GM18519 (cell line): ENCODE measurements around the gene MEAK7.

ENCODE experiments used
- ATAC-seq: cut with Tn5 transposase; IDR thresholded peaks from one replicate; pipeline ENCODE4 v1.9.1; 2021; ENCODE audit warnings: mild to moderate bottlenecking, moderate library complexity; ENCODE audit not compliant: unreplicated experiment, low FRiP score

MEAK7 gene

DNA sequence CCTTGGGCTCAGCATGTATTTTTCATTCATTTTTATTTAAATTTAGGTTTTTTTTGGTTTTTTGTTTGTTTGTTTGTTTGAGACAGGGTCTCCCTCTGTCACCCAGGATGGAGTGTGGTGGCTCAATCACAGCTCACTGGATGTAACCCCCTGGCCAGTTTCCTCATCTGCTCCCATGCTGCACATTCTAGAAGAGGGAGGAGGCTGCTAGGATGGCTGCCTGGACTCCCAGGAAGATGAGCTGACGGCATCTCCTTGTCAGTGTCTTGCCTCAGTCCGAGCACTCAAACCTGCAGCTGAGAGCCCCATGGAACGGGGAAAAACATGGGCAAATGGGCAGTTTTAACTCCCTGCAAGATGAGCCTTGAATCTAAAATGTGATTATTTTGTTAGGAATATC is 7.5 kb downstream of the MEAK7 start:
- no peak for ATAC-seq

- ATAC-seq, result no peak
Observed at GRCh38 chr16:84495506-84495905, 9.0 kb downstream of the MEAK7 start.

DNA sequence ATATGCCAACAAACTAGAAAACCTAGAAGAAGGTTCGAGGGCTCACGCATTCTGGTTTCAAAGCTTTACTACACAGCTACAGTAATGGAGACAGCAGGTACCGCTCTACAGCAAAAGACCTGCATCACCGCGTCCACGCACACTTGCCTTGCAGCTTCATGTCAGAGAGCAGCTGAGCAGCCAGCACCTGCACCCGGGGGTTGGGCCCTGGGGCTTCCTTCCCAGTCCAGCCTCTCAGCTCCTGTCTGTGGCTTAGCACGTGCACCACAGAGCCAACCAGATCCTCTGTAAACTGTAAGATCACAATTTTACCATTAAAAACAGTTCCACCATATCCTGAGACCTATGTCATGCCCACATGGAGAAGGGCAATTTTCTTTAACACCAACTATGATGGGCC is 15.3 kb downstream of the MEAK7 start:
- ATAC-seq, result no peak

DNA sequence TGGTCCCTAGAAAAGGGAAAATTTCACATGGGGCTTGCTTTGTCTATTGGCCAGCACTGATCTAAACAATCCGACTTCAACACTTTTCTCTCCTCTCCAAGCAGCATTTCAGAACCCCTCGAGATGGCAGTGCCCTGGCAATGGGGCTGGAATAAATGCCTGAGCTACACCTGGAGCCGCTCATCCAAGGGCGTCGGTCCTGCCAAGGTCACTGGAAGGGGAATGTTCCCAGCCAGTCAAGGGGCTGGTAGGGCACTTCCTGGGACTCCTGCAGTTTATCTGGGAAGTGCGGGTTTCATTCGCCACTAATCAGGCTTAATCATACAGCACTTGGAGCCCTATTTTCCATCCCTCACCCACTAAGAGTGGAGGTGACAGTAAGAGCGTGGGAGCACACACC is 17.1 kb downstream of the MEAK7 start:
- no peak for ATAC-seq

DNA sequence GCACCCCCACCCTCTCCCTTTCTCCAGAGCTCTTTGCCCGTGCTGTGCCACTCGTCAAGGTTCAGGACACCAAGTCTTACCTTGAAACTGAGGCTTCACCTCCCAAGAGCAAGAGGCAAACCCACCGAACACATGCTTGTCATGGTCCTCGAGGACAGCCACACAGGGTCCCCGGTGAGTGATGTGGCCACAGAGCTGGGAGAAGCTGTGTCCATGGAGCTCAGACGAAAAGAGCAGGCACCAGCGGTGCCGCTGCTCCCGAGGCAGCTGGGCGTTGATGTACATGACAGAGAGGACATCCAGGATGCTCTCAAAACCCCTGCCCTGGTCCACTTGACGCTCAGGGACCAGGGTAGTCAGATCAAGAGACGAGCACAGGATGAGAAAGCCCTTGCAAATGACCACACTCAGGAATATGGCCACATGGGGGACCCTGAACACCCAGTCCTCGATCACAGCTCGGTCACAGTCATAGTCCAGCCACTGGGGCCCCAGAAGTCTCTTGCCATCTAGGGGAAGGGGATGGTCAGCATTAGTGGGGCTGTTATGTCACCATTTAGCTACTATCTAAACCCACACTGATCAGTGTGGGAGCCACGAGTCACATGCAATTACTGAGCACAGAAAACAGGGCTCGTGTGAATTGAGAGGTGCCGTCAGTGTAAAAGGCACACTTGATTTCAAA is 17.8 kb downstream of the MEAK7 start:
- ATAC-seq, result no peak

GRCh38 chr16:84486126-84486525 is 18.3 kb downstream of the MEAK7 start:
- no peak for ATAC-seq

DNA sequence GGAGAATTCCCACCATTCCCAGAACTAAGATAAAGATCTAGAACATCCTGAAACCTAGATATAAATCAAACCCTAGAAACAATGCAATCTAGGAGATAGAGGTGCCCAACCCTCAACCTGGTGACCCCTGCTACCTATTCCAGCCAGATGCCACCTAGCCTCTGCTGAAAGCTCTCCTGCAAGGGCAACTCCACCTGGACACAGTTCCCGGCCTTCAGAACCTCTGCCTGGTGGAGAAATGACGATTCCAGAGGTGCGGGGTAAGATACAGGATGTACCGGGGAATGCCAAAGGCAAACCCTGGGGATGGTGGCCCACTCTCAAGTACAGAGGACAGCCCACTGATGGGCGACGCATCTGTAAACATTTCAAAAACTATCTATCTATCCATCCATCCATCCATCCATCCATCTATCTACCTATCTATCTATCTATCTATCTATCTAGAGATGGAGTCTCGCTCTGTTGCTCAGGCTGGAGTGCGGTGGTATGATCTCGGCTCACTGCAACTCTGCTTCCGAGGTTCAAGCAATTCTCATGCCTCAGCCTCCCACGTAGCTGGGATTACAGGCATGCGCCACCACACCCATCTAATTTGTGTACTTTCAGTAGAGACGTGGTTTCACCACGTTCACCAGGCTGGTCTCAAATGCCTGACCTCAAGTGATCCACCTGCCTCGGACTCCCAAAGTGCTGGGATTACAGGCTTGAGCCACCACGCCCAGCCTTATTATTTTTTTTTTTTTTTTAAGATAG is 19.0 kb downstream of the MEAK7 start:
- ATAC-seq, result no peak

- no peak for ATAC-seq
Observed at GRCh38 chr16:84484579-84485254, 19.7 kb downstream of the MEAK7 start.

DNA sequence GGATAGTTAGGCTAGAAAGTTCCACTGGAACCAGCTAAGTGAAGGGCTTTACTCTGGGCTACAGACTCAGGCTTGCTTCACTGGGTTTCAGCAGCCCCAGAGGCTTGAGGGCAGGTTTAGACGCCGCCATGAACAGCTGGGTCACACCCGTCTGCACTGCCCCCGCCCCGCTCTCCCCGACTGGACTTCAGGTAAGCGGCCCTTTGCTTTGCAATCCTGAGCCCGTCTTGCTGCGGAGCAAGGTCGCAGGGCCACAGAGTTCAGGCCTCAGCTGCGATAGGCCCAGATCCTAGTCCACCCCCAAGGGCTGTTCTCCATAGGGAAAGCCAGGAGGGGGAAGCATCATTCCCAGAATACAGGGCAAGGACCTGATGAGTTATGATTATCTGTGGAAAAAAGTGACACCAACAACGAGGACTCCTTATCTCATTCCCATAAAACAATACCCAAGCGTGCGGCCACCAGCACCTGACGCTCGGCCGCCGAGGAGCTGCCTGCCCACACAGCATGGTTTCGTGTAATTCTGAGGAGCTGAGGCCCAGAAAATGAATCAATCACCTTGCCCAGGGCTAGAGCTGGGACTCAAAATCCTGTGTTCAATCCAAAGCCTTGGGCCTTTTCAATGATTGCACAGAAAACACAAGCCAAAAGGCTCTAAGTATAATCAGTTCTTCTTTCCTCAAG is 20.4 kb downstream of the MEAK7 start:
- no peak for ATAC-seq

DNA sequence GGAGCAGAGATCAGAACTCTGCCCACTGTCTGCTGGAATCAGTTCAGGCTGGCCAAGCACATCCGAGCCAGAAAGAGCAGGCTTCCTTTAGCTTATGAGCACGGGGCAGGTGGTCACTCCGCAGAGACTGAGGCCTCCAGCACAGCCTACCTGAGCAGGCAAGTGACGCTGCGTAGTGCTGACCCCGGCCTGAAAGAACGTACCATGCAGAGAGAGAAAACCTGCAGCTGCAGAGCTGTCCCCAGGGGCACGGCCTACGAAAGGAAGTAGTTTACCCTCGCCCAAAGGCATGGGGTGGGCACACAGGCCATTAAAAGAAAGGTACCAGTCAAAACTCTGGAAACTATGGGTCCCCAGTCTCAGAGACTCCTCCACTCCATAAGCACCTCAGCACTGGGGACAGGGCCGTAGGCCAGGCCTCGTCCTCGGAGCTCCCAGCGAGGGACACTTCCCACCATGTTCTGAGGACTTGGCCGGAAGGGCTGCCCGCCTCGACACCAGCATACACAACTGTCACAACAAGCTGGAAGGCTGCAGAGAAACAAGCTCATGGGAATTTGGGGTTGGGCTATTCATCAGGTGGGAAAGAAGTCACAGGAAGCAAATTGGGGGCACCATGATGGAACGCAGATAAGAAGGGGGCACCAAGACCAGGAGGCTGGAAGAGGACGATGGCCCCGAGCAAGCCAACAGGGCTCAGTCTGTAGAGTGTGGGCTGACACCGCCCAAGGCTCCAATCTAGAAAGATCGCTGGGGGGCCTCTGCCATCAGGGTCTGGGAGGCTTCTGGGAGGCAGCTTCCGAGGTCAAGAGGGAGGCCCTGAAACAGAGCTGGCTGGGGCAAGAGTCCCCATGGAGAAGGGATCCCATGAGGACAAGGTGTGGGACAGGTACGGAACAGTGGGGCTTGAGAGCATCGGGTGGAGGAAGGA is 21.2 kb downstream of the MEAK7 start:
- no peak for ATAC-seq

- ATAC-seq, result no peak
Observed at GRCh38 chr16:84482001-84482891, 22.2 kb downstream of the MEAK7 start.

GRCh38 chr16:84481051-84481735 is 23.3 kb downstream of the MEAK7 start:
- ATAC-seq, result no peak

DNA sequence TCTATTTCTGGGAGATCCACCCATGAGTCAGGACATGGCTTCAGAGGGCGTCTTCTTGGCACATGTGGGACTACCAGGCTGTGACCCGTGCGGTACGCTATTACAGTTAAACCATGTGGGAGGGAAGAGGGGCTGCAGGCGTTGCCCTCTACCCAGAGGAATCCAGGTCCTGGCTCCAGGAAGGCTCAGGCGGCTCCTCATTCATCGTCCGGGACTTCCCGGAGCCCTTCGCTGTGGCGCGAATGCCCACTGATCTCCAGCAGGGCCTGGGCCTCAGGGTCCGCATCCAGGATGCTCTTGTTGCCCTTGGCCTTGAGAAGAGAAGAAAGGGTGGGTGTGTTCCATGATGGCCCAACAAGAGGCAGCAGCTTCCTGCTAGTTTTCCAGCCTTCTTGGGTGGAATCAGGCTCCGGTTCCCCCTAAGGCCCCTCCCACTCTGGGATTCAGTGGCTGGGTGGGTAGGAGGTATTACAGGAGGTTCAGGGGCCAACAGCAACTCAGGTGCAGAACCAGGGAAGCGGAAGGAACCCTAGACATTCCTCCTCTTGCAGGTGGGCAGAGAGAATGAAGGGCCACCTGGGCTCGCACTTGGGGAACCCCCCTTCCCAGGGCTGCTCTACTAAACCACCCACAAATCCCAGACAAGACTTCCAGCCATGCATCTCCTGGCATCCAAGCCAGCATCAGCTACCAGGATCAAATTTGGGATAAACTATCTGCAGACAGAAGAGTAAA is 24.6 kb downstream of the MEAK7 start:
- no peak for ATAC-seq

- no peak for ATAC-seq
Observed at GRCh38 chr16:84478172-84478947, 26.1 kb downstream of the MEAK7 start.

DNA sequence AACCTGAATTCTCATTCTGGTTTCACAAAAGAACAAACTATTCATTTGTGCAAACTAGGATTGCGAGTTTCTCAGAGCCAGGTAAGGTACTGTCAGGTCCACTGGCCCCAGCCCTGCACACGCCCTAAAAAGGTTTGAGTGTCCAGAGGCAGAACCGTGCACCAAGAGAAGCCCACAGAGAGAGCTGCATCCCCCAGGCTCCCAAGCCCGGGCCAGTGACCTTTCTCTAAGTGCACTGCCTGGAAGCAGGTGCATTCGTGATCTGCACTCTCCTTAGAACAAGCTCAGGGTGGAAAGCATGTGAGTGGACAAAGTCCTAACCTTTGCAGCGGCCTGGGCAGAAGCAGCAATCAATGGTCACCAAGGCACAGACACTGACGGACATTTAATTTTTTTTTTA is 26.8 kb downstream of the MEAK7 start:
- no peak for ATAC-seq

DNA sequence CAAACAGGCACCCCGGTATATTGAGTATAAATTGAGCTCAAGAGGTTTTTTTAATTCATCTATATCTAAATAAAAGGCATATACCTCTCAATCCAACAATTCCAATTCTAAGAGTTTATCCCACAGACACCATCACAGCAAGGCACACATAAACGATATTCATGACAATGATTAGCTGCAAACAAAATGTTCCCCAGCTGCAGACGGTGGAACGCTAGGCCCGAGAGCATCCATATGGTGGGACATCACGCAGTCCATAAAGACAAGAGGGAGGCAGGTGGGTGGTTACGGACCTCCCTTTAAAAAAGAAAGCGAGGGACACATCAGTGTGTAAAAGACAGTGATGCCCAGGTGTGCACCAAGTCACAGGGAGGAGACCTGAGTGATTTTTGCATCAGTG is 28.1 kb downstream of the MEAK7 start:
- ATAC-seq, result no peak

DNA sequence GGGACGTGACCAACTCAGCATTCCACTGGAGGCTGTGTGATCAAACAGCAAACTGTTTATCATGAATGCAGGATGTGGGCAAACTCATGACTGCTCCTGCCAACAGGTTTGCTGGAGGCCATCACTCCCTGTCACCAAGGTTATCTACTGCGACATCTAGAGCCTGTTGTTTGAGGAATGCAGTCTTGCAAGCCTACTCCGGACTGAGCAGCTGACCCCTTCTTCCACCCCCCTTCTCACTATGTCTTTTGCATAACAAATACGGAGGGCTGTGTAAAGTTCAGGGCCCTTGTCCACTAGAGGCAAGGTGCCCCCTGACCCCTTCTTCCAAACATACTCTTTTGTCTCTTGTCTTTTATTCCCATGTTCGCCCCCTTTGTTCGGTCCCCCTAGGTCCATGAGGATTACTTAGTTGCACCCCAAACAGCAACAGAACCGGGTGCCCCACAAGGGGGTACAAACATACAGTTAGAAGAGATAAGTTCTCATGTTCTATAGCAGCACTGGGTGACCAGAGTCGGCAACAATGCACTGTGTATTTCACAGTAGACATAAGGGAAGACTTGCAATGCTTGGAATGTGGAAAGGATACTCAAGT is 28.7 kb downstream of the MEAK7 start:
- no peak for ATAC-seq
